Measurements from ENCODE around the gene PLEKHA7.
"Not testable (repeated sequence)": the region's sequence is repeated elsewhere in the genome, so short reads cannot be mapped to it uniquely, and the experiment has no call there.

PLEKHA7 gene

GRCh38 chr11:16911658-16912057, 102.6 kb downstream of the PLEKHA7 start:
- no peak for DNase-seq (ENCODE audit: extremely low read depth, low read depth)
- no peak for TF ChIP-seq CTCF (IDR thresholded peaks at IDR 0.05; ENCODE audit: low read depth, low read length, missing control alignments)
- no peak overlapping the region for H3K4me3 ChIP-seq (replicated peaks; ENCODE audit: low read depth, low read length)

- no peak for TF ChIP-seq CTCF (IDR thresholded peaks at IDR 0.05; ENCODE audit: low read depth, low read length, missing control alignments)
- no peak overlapping the region for H3K4me3 ChIP-seq (replicated peaks; ENCODE audit: low read depth, low read length)
- DNase-seq (ENCODE audit: extremely low read depth, low read depth), result no peak
Observed at GRCh38 chr11:16911186-16911585, 103.0 kb downstream of the PLEKHA7 start.

DNA sequence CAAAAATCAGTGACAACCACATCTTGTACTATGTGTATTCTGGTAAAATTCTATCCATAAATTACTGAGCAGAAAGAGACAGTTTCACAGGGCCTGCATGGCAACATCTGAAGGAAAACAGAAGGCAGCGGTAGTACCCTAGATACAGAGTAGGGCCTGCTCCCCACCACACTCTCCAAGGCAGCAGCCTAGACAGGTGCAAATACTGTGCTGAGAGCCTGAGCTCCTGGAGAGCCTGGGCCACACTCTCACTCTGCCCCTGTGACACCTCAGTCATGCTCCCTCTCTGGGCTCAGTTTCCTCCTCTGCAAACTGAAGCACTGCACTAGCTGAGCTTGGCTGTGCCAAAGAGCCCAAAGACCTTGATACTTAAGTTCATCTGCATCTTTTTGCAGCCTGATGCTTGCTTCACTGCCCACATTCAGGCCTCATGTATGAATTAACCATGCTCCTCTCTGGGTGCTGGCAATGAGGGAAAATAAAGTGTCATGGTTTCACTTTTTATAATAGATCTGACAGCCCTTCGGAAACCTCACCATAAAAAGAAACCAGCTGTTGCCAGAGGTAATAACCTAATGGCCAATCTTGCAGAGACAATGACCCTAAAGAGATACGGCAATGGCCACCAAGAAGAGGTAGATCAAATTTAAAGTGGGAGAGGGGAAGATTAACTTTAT, 104.7 kb downstream of the PLEKHA7 start:
- no peak overlapping the region for H3K4me3 ChIP-seq (replicated peaks; ENCODE audit: low read depth, low read length)
- DNase-seq (ENCODE audit: extremely low read depth, low read depth), result no peak
- TF ChIP-seq CTCF (IDR thresholded peaks at IDR 0.05; ENCODE audit: low read depth, low read length, missing control alignments), result no peak

- H3K4me3 ChIP-seq (replicated peaks; ENCODE audit: low read depth, low read length), result no peak overlapping the region
- DNase-seq (ENCODE audit: extremely low read depth, low read depth), result no peak
- no peak for TF ChIP-seq CTCF (IDR thresholded peaks at IDR 0.05; ENCODE audit: low read depth, low read length, missing control alignments)
Observed at GRCh38 chr11:16905375-16905774, 108.8 kb downstream of the PLEKHA7 start.

DNA sequence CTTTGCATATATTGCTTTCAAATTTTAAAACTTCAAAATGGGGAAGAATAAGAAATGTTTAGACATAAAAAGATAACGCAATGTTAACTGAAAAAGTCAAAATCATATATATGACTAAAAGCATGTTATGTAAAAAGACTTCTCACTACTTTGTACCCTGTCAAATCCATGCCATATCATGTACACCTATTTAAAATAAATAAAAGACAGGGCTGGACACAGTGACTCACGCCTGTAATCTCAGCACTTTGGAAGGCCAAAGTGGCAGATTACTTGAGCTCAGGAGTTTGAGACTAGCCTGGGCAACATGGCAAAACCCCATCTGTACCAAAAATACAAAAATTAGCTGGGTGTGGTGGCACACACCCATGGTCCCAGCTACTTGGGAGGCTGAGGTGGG, 109.5 kb downstream of the PLEKHA7 start:
- not testable (repeated sequence) for DNase-seq (ENCODE audit: extremely low read depth, low read depth); H3K4me3 ChIP-seq (replicated peaks; ENCODE audit: low read depth, low read length)

DNA sequence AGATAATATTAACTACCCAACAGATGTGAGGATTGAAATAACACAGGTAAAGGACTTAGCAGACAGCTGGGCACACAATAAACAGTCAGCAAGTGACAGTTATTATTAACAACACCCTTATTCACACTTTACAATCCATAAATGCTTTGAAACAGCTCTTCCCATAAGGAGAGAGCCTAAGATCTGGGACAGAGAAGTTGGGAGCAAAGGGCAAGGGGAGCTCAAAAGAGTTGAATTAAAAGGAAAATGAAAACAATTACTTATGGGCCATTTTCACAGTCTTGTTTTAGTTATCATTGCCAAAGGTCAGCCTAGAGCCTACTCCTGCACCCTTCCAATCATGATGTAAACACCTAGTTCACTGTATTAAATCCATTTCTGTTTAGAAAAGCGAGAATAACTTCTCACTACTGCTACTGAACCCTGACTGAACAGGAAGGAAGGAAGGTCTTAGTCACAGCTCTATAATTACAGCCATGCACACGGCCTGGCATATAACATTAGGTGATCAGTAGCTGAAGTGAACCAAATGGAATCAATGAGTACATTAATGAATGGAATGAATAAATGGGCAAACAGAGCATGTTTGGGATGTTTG, 111.3 kb downstream of the PLEKHA7 start:
- no peak overlapping the region for H3K4me3 ChIP-seq (replicated peaks; ENCODE audit: low read depth, low read length)
- no peak for TF ChIP-seq CTCF (IDR thresholded peaks at IDR 0.05; ENCODE audit: low read depth, low read length, missing control alignments)

GRCh38 chr11:16902182-16902581, 112.0 kb downstream of the PLEKHA7 start:
- DNase-seq (ENCODE audit: extremely low read depth, low read depth), result no peak
- H3K4me3 ChIP-seq (replicated peaks; ENCODE audit: low read depth, low read length), result no peak overlapping the region
- no peak for TF ChIP-seq CTCF (IDR thresholded peaks at IDR 0.05; ENCODE audit: low read depth, low read length, missing control alignments)

More for the DNA sequence above, 111.3 kb downstream of the PLEKHA7 start:
- no peak for DNase-seq (ENCODE audit: extremely low read depth, low read depth)

Data from HFF-Myc (cell line).